GM23338 (cell line): ENCODE measurements around the gene PPM1H. TPM values are rescaled to one million over a fixed set of nuclear protein-coding genes. Genes with fewer than 3 reads are reported as not detected.

Source experiments
- ATAC-seq: fragments of 200-7000 bp; cut with Tn5 transposase; 3 replicates; pipeline ENCODE4 v1.9.1; 2020
- DNase-seq: peaks from one replicate; pipeline ENCODE4 v3.0.0-alpha.2; 2015; ENCODE audit warnings: low spot score
- H2AFZ ChIP-seq: fragments of 200-600 bp; sonication (generic); 2 replicates; pipeline ENCODE4 v1.8.0; 2016; ENCODE audit warnings: antibody characterized with exemption, mild to moderate bottlenecking, moderate library complexity
- H3F3A ChIP-seq: fragments of 200-600 bp; sonication (generic); replicated peaks from 2 replicates; pipeline ENCODE4 v1.8.0; 2017; ENCODE audit warnings: antibody characterized with exemption, mixed run types, low read depth
- H3K27ac ChIP-seq: fragments of 200-600 bp; sonication (generic); 2 replicates; pipeline ENCODE4 v1.6.1; 2016; ENCODE audit warnings: low read depth
- H3K27me3 ChIP-seq: fragments of 200-600 bp; sonication (generic); 2 replicates; pipeline ENCODE4 v1.8.0; 2016; ENCODE audit warnings: mild to moderate bottlenecking, mixed run types, moderate library complexity; ENCODE audit not compliant: insufficient read depth
- H3K36me3 ChIP-seq: fragments of 200-600 bp; sonication (generic); 2 replicates; pipeline ENCODE4 v1.8.0; 2016; ENCODE audit warnings: mild to moderate bottlenecking; ENCODE audit not compliant: insufficient read depth
- H3K4me1 ChIP-seq: fragments of 200-600 bp; sonication (generic); 2 replicates; pipeline ENCODE4 v1.8.0; 2016; ENCODE audit warnings: mild to moderate bottlenecking, moderate library complexity; ENCODE audit not compliant: insufficient read depth
- H3K4me2 ChIP-seq: fragments of 200-600 bp; sonication (generic); 2 replicates; pipeline ENCODE4 v1.7.1; 2017; ENCODE audit warnings: mixed run types
- H3K4me3 ChIP-seq: fragments of 200-600 bp; sonication (generic); 2 replicates; pipeline ENCODE4 v1.6.1; 2016; ENCODE audit warnings: mixed run types
- H3K79me2 ChIP-seq: fragments of 200-600 bp; sonication (generic); replicated peaks from 2 replicates; pipeline ENCODE4 v1.8.0; 2017; ENCODE audit warnings: mild to moderate bottlenecking; ENCODE audit not compliant: insufficient read depth
- H3K9me2 ChIP-seq: fragments of 200-600 bp; sonication (generic); 2 replicates; pipeline ENCODE4 v1.8.0; 2017; ENCODE audit not compliant: insufficient read depth
- H4K20me1 ChIP-seq: fragments of 200-600 bp; sonication (generic); replicated peaks from 2 replicates; pipeline ENCODE4 v1.8.0; 2017; ENCODE audit warnings: mild to moderate bottlenecking; ENCODE audit not compliant: insufficient read depth
- H3K27ac Mint-ChIP-seq: 2 replicates; pipeline ENCODE4 v1.8.0; 2020; ENCODE audit warnings: inconsistent platforms, mild to moderate bottlenecking, moderate library complexity, mixed read lengths
- H3K27me3 Mint-ChIP-seq: 3 replicates; pipeline ENCODE4 v1.8.0; 2022; ENCODE audit warnings: low read depth, mild to moderate bottlenecking, moderate library complexity, mixed read lengths, inconsistent platforms; ENCODE audit not compliant: insufficient read depth, poor library complexity
- H3K36me3 Mint-ChIP-seq: 3 replicates; pipeline ENCODE4 v1.8.0; 2021; ENCODE audit warnings: low read depth, mild to moderate bottlenecking, inconsistent platforms, moderate library complexity, mixed read lengths
- H3K4me1 Mint-ChIP-seq: 3 replicates; pipeline ENCODE4 v1.8.0; 2020; ENCODE audit warnings: mild to moderate bottlenecking, inconsistent platforms, mixed read lengths
- H3K4me3 Mint-ChIP-seq: 3 replicates; pipeline ENCODE4 v1.8.0; 2021; ENCODE audit warnings: moderate library complexity, mild to moderate bottlenecking, inconsistent platforms, mixed read lengths
- H3K9me3 Mint-ChIP-seq: 3 replicates; pipeline ENCODE4 v1.8.0; 2020; ENCODE audit warnings: moderate library complexity, mild to moderate bottlenecking, inconsistent platforms, mixed read lengths
- JUNB ChIP-seq: IDR thresholded peaks from one replicate; pipeline ENCODE4 v1.6.1; 2016; ENCODE audit warnings: antibody characterized with exemption; ENCODE audit not compliant: unreplicated experiment
- POLR2AphosphoS5 ChIP-seq: IDR thresholded peaks from 2 replicates; pipeline ENCODE4 v1.6.1; 2016; ENCODE audit warnings: antibody characterized with exemption, low read depth
- STAT1 ChIP-seq: IDR thresholded peaks from one replicate; pipeline ENCODE4 v1.6.1; 2016; ENCODE audit warnings: antibody characterized with exemption; ENCODE audit not compliant: unreplicated experiment
- ZNF114 ChIP-seq: fragments of 250-450 bp; sonication (Bioruptor Pico); IDR thresholded peaks from 2 replicates; pipeline ENCODE4 v1.5.0; 2020; ENCODE audit warnings: mild to moderate bottlenecking, moderate library complexity
- ZNF331 ChIP-seq: fragments of 250-450 bp; sonication (Bioruptor Pico); IDR thresholded peaks from 2 replicates; pipeline ENCODE4 v1.5.0; 2020; ENCODE audit warnings: low read depth, mild to moderate bottlenecking, moderate library complexity
- polyA plus RNA-seq: library from polyadenylated mRNA; unstranded; fragments of >200 nt; fragmentation: Nextera tagmentation; extraction: Ambion mirVana; gene quantifications from 2 replicates; pipeline ENCODE4 v1.2.1, GENCODE V29; 2016
- total RNA-seq: library from RNA; depleted of rRNA; stranded (reverse); fragments of >200 nt; shearing (Covaris generic); gene quantifications from 2 replicates; pipeline ENCODE4 v1.2.3, GENCODE V29; 2014
- TF ChIP-seq, protein P1 (sequence below): fragments of 250-450 bp; sonication (Bioruptor Pico); IDR thresholded peaks from 2 replicates; pipeline ENCODE4 v1.5.0; 2020; ENCODE audit warnings: mild to moderate bottlenecking, moderate library complexity
- TF ChIP-seq, protein P2 (sequence below), 2 experiments: fragments of 200-600 bp in 1 of 2; sonication (generic) in 1 of 2; conservative IDR thresholded peaks; 2 replicates each; pipeline versions ENCODE4 v1.5.1 to v1.6.1; 2016 to 2017; ENCODE audit warnings: antibody characterized with exemption in 2 of 2, low read depth in 2 of 2, mild to moderate bottlenecking in 2 of 2, moderate library complexity in 1 of 2

The PPM1H gene
- total and polyA plus RNA-seq, 2 experiments from 2014 or later = 11.4 to 41.2 TPM

DNA sequence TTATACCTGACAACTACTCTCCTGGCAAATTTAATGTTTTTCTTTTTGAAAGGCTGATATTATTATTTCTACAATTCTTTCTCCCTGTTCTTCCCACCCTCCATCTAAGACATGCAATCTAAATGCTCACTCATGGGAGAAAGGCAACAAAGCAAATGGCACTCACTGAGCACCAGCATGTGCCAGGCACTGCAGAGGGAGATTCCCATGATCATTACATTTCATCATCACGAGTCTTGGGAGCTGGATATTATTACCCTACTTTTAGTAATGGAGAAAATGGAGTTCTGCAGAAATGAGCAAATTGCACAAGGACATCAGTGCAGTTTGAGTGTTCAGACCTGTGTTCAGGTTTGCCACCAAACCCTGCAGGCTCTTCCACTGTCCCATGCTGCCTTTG lies 27.9 kb downstream of the PPM1H start (continued):
- no peak for TF ChIP-seq ZNF331 (CRISPR knock-in tag)

DNA sequence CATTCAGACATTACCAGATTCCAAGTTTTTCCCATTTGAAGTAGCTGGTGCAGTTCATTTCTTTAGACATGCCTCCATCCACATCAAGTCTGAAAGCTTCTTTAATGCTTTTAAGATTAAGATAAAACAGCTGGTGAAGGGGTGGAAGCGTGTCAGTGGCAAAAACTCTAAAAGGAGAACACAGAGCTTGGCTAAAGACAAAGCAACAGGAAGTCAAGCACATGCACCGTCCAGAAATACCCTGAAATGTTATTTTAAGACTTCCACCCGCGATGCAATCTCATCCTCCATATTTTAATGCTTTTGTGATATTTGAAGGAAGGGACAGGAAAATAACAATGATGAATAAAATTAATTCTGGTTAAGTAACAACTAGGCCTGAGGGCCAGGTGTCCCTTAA lies 31.8 kb downstream of the PPM1H start:
- Mint-ChIP-seq H3K4me3 (no peak overlapping the region), H3K27ac (no peak overlapping the region), H3K27me3 (no peaks in the 10 kb centered on the region), H3K4me1 (peaks cover 16% of the 10 kb centered on the region), H3K36me3 (no peaks in the 10 kb centered on the region), H3K9me3 (no peaks in the 10 kb centered on the region)
- TF ChIP-seq, protein P1, sequence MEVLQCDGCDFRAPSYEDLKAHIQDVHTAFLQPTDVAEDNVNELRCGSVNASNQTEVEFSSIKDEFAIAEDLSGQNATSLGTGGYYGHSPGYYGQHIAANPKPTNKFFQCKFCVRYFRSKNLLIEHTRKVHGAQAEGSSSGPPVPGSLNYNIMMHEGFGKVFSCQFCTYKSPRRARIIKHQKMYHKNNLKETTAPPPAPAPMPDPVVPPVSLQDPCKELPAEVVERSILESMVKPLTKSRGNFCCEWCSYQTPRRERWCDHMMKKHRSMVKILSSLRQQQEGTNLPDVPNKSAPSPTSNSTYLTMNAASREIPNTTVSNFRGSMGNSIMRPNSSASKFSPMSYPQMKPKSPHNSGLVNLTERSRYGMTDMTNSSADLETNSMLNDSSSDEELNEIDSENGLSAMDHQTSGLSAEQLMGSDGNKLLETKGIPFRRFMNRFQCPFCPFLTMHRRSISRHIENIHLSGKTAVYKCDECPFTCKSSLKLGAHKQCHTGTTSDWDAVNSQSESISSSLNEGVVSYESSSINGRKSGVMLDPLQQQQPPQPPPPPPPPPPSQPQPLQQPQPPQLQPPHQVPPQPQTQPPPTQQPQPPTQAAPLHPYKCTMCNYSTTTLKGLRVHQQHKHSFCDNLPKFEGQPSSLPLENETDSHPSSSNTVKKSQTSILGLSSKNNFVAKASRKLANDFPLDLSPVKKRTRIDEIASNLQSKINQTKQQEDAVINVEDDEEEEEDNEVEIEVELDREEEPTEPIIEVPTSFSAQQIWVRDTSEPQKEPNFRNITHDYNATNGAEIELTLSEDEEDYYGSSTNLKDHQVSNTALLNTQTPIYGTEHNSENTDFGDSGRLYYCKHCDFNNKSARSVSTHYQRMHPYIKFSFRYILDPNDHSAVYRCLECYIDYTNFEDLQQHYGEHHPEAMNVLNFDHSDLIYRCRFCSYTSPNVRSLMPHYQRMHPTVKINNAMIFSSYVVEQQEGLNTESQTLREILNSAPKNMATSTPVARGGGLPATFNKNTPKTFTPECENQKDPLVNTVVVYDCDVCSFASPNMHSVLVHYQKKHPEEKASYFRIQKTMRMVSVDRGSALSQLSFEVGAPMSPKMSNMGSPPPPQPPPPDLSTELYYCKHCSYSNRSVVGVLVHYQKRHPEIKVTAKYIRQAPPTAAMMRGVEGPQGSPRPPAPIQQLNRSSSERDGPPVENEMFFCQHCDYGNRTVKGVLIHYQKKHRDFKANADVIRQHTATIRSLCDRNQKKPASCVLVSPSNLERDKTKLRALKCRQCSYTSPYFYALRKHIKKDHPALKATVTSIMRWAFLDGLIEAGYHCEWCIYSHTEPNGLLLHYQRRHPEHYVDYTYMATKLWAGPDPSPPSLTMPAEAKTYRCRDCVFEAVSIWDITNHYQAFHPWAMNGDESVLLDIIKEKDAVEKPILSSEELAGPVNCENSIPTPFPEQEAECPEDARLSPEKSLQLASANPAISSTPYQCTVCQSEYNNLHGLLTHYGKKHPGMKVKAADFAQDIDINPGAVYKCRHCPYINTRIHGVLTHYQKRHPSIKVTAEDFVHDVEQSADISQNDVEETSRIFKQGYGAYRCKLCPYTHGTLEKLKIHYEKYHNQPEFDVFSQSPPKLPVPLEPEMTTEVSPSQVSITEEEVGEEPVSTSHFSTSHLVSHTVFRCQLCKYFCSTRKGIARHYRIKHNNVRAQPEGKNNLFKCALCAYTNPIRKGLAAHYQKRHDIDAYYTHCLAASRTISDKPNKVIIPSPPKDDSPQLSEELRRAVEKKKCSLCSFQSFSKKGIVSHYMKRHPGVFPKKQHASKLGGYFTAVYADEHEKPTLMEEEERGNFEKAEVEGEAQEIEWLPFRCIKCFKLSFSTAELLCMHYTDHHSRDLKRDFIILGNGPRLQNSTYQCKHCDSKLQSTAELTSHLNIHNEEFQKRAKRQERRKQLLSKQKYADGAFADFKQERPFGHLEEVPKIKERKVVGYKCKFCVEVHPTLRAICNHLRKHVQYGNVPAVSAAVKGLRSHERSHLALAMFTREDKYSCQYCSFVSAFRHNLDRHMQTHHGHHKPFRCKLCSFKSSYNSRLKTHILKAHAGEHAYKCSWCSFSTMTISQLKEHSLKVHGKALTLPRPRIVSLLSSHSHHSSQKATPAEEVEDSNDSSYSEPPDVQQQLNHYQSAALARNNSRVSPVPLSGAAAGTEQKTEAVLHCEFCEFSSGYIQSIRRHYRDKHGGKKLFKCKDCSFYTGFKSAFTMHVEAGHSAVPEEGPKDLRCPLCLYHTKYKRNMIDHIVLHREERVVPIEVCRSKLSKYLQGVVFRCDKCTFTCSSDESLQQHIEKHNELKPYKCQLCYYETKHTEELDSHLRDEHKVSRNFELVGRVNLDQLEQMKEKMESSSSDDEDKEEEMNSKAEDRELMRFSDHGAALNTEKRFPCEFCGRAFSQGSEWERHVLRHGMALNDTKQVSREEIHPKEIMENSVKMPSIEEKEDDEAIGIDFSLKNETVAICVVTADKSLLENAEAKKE = no peak
- TF ChIP-seq, protein P2, sequence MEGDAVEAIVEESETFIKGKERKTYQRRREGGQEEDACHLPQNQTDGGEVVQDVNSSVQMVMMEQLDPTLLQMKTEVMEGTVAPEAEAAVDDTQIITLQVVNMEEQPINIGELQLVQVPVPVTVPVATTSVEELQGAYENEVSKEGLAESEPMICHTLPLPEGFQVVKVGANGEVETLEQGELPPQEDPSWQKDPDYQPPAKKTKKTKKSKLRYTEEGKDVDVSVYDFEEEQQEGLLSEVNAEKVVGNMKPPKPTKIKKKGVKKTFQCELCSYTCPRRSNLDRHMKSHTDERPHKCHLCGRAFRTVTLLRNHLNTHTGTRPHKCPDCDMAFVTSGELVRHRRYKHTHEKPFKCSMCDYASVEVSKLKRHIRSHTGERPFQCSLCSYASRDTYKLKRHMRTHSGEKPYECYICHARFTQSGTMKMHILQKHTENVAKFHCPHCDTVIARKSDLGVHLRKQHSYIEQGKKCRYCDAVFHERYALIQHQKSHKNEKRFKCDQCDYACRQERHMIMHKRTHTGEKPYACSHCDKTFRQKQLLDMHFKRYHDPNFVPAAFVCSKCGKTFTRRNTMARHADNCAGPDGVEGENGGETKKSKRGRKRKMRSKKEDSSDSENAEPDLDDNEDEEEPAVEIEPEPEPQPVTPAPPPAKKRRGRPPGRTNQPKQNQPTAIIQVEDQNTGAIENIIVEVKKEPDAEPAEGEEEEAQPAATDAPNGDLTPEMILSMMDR (conservative IDR thresholded peaks at IDR 0.05; ENCODE audit: low read depth in 2 of 2) = no peak
- TF ChIP-seq POLR2AphosphoS5 (no peak), ZNF114 (CRISPR knock-in tag) (no peak), JUNB (no peak), STAT1 (no peak)
- H3K79me2 ChIP-seq = peaks cover 61% of the 10 kb centered on the region
- H2AFZ ChIP-seq = no peak overlapping the region
- H4K20me1 ChIP-seq = peaks cover 16% of the 10 kb centered on the region
- no peak for ATAC-seq
- H3K4me3 ChIP-seq = no peak overlapping the region
- H3F3A ChIP-seq = no peaks in the 10 kb centered on the region
- no peak overlapping the region for H3K27ac ChIP-seq
- no peaks in the 10 kb centered on the region for H3K9me2 ChIP-seq
- H3K4me2 ChIP-seq = no peak overlapping the region
- H3K27me3 ChIP-seq = no peaks in the 10 kb centered on the region
- H3K4me1 ChIP-seq = peaks cover 19% of the 10 kb centered on the region; the same call in 1 of the 2 replicates
- no peak for DNase-seq
- H3K36me3 ChIP-seq = no peaks in the 10 kb centered on the region
